Liver (tissue), 9 donors: ENCODE measurements around the gene HIP1R. TPM values are rescaled to one million over a fixed set of nuclear protein-coding genes. Genes with fewer than 3 reads are reported as not detected.

Experiments
- DNase-seq: peaks from one replicate; pipeline ENCODE4 v3.0.0-alpha.2; 2017; ENCODE audit warnings: low spot score
- H3K27ac ChIP-seq, 2 donors: one replicate each; pipeline ENCODE4 v1.7.0; 2013; ENCODE audit warnings: inconsistent platforms in 2 of 2, low read length in 2 of 2, control low read depth in 1 of 2, low read depth in 1 of 2, mild to moderate bottlenecking in 1 of 2
- H3K27me3 ChIP-seq, 4 donors: one replicate each; pipeline versions ENCODE4 v1.6.1 to v1.7.0; 2013; ENCODE audit warnings: low read length in 3 of 4, inconsistent platforms in 1 of 4, mild to moderate bottlenecking in 1 of 4, moderate library complexity in 1 of 4; ENCODE audit not compliant: control insufficient read depth in 4 of 4, insufficient read depth in 4 of 4
- H3K36me3 ChIP-seq, 4 donors: one replicate each; pipeline versions ENCODE4 v1.6.1 to v1.7.0; 2013; ENCODE audit warnings: low read length in 3 of 4, mild to moderate bottlenecking in 3 of 4, low read depth in 1 of 4, moderate library complexity in 1 of 4; ENCODE audit not compliant: control insufficient read depth in 4 of 4, insufficient read depth in 3 of 4
- H3K4me1 ChIP-seq, 4 donors: one replicate each; pipeline versions ENCODE4 v1.6.1 to v1.7.0; 2013; ENCODE audit warnings: low read length in 3 of 4, mild to moderate bottlenecking in 3 of 4, moderate library complexity in 1 of 4; ENCODE audit not compliant: control insufficient read depth in 4 of 4, insufficient read depth in 4 of 4
- H3K4me3 ChIP-seq, 3 donors: one replicate each; pipeline versions ENCODE4 v1.6.1 to v1.7.0; 2013; ENCODE audit warnings: low read length in 3 of 3, control low read depth in 1 of 3, low read depth in 1 of 3, mild to moderate bottlenecking in 1 of 3
- H3K9ac ChIP-seq, 2 donors: one replicate each; pipeline ENCODE4 v1.7.0; 2013; ENCODE audit warnings: low read length in 2 of 2, mild to moderate bottlenecking in 2 of 2, moderate library complexity in 2 of 2, control low read depth in 1 of 2, low read depth in 1 of 2
- H3K9me3 ChIP-seq, 4 donors: one replicate each; pipeline versions ENCODE4 v1.6.1 to v1.7.0; 2013; ENCODE audit warnings: low read length in 3 of 4; ENCODE audit not compliant: control insufficient read depth in 4 of 4
- ATF3 ChIP-seq: IDR thresholded peaks from 2 replicates; pipeline ENCODE4 v1.6.1; 2016; ENCODE audit warnings: antibody characterized with exemption
- CTCF ChIP-seq: fragments of 150-350 bp; IDR thresholded peaks from 2 replicates; pipeline ENCODE4 v1.5.1; 2017; ENCODE audit warnings: improper control_type of control experiment, low read depth, low read length; ENCODE audit not compliant: missing input control
- EGR1 ChIP-seq, 2 donors: IDR thresholded peaks; 2 replicates each; pipeline ENCODE4 v1.6.1; 2016 to 2018; ENCODE audit warnings: antibody characterized with exemption in 2 of 2, low read depth in 2 of 2
- FOXA1 ChIP-seq: IDR thresholded peaks from 2 replicates; pipeline ENCODE4 v1.6.1; 2016; ENCODE audit warnings: antibody characterized with exemption
- FOXA2 ChIP-seq: IDR thresholded peaks from 2 replicates; pipeline ENCODE4 v1.6.1; 2016; ENCODE audit warnings: antibody characterized with exemption
- GABPA ChIP-seq, 2 donors: IDR thresholded peaks in 1 of 2; conservative IDR thresholded peaks in 1 of 2; 2 replicates each; pipeline ENCODE4 v1.6.1; 2016; ENCODE audit warnings: antibody characterized with exemption in 2 of 2, mild to moderate bottlenecking in 1 of 2, moderate library complexity in 1 of 2
- HNF4A ChIP-seq, 2 donors: conservative IDR thresholded peaks; 2 replicates each; pipeline ENCODE4 v1.6.1; 2016; ENCODE audit warnings: antibody characterized with exemption in 2 of 2, mild to moderate bottlenecking in 2 of 2
- HNF4G ChIP-seq: IDR thresholded peaks from 2 replicates; pipeline ENCODE4 v1.6.1; 2016; ENCODE audit warnings: antibody characterized with exemption
- JUND ChIP-seq, 2 donors: IDR thresholded peaks; 2 replicates each; pipeline ENCODE4 v1.6.1; 2016; ENCODE audit warnings: antibody characterized with exemption in 2 of 2
- MAX ChIP-seq: IDR thresholded peaks from 2 replicates; pipeline ENCODE4 v1.6.1; 2016; ENCODE audit warnings: antibody characterized with exemption
- NR2F2 ChIP-seq: IDR thresholded peaks from 2 replicates; pipeline ENCODE4 v1.6.1; 2016; ENCODE audit warnings: antibody characterized with exemption
- RAD21 ChIP-seq, 2 donors: IDR thresholded peaks; 2 replicates each; pipeline ENCODE4 v1.6.1; 2016; ENCODE audit warnings: antibody characterized with exemption in 2 of 2, mild to moderate bottlenecking in 2 of 2
- REST ChIP-seq: IDR thresholded peaks from 2 replicates; pipeline ENCODE4 v1.6.1; 2016; ENCODE audit warnings: antibody characterized with exemption, mild to moderate bottlenecking
- RXRA ChIP-seq, 2 donors: IDR thresholded peaks; 2 replicates each; pipeline ENCODE4 v1.6.1; 2017 to 2018; ENCODE audit warnings: antibody characterized with exemption in 2 of 2, mild to moderate bottlenecking in 1 of 2
- SP1 ChIP-seq: IDR thresholded peaks from 2 replicates; pipeline ENCODE4 v1.6.1; 2018; ENCODE audit warnings: antibody characterized with exemption, mild to moderate bottlenecking
- TAF1 ChIP-seq: conservative IDR thresholded peaks from 2 replicates; pipeline ENCODE4 v1.6.1; 2016; ENCODE audit warnings: antibody characterized with exemption, mild to moderate bottlenecking
- YY1 ChIP-seq: IDR thresholded peaks from 2 replicates; pipeline ENCODE4 v1.6.1; 2016; ENCODE audit warnings: antibody characterized with exemption, mild to moderate bottlenecking
- ZBTB33 ChIP-seq: IDR thresholded peaks from 2 replicates; pipeline ENCODE4 v1.6.1; 2016; ENCODE audit warnings: antibody characterized with exemption
- WGBS: extraction: QIAGEN DNeasy Blood & Tissue Kit; methylation state at CpG from one replicate; pipeline ENCODE4 v1.1.7; 2013; 5-methylcytosine and 5-hydroxymethylcytosine counted together
- polyA plus RNA-seq, 2 donors: library from polyadenylated mRNA; stranded (reverse) in 1 of 2; unstranded in 1 of 2; fragments of 200-250 nt in 1 of 2; fragments of >200 nt in 1 of 2; fragmentation: Nextera tagmentation in 1 of 2; extraction: Ambion mirVana in 1 of 2; gene quantifications; one replicate each; pipeline versions ENCODE4 v1.2.1 to v1.2.3, GENCODE V29; 2013 to 2015
- total RNA-seq, 2 donors: library from RNA; depleted of rRNA; stranded (reverse); fragments of >200 nt; gene quantifications; one replicate each; pipeline ENCODE4 v1.2.3, GENCODE V29; 2014
- donor health status: healthy.
- donor health status: healthy.
- donor health status: healthy.
- donor health status: healthy.
- donor health status: healthy.

HIP1R gene
- total and polyA plus RNA-seq, 4 donors, result 12.4 to 52.5 (median 17.0) TPM

- 82% methylated on average over 36 of the region's 36 CpGs for WGBS
- Histone ChIP-seq H3K27ac (peak overlapping the region; percentile 78 to 89), H3K27me3 (no peaks in the 10 kb centered on the region), H3K36me3 (peaks cover 0 to 15% (median 4%) of the 10 kb centered on the region in 4 donors), H3K4me1 (peaks cover 25 to 93% (median 79%) of the 10 kb centered on the region in 4 donors), H3K9ac (peak overlapping the region in 1 of 2 donors; percentile 29), H3K9me3 (no peaks in the 10 kb centered on the region), H3K4me3 (no peak overlapping the region)
- DNase-seq, result no peak
- TF ChIP-seq TAF1 (no peak), GABPA (IDR thresholded peaks at IDR 0.05 in 1 of 2, conservative IDR thresholded peaks at IDR 0.05 in 1 of 2) (no peak), MAX (no peak), RXRA (IDR thresholded peaks at IDR 0.05) (no peak), FOXA1 (no peak), ZBTB33 (no peak), CTCF (no peak), HNF4G (no peak), HNF4A (conservative IDR thresholded peaks at IDR 0.05) (no peak), ATF3 (no peak), SP1 (no peak), EGR1 (IDR thresholded peaks at IDR 0.05; ENCODE audit: low read depth in 2 of 2) (no peak), YY1 (no peak)
Measured at GRCh38 chr12:122866950-122867607, 31.8 kb downstream of the HIP1R start.

- H3K27me3 ChIP-seq, result no peaks in the 10 kb centered on the region
- H3K27ac ChIP-seq, result peak overlapping the region; percentile 78 to 89
- 27% methylated on average over 33 of the region's 33 CpGs for WGBS
- H3K4me3 ChIP-seq, result no peak overlapping the region
- H3K36me3 ChIP-seq, result peaks cover 0 to 15% (median 4%) of the 10 kb centered on the region in 4 donors
- no peaks in the 10 kb centered on the region for H3K9me3 ChIP-seq
- peaks cover 24 to 94% (median 81%) of the 10 kb centered on the region in 4 donors for H3K4me1 ChIP-seq
- no peak for DNase-seq
- peak overlapping the region; percentile 31 to 66 for H3K9ac ChIP-seq
- TF ChIP-seq NR2F2, result peak; percentile 50
- TF ChIP-seq GABPA (IDR thresholded peaks at IDR 0.05 in 1 of 2, conservative IDR thresholded peaks at IDR 0.05 in 1 of 2), result no peak
- no peak for TF ChIP-seq YY1
- TF ChIP-seq REST, result no peak
- TF ChIP-seq FOXA2, result peak; percentile 44
- TF ChIP-seq ZBTB33, result peak; percentile 49
- TF ChIP-seq RAD21 (IDR thresholded peaks at IDR 0.05), result peak; percentile 43 to 60
- peak; percentile 45 for TF ChIP-seq CTCF
- TF ChIP-seq HNF4G, result peak; percentile 68
- TF ChIP-seq FOXA1, result no peak
- TF ChIP-seq JUND (IDR thresholded peaks at IDR 0.05), result peak in 1 of 2 donors; percentile 46
Measured at GRCh38 chr12:122867691-122868461, 32.6 kb downstream of the HIP1R start.
